Ovary (tissue), 9 donors: ENCODE measurements around the gene ARHGAP21. TPM values are rescaled to one million over a fixed set of nuclear protein-coding genes. Genes with fewer than 3 reads are reported as not detected.

Experiments used
- DNase-seq, 5 donors: peaks; one replicate each; pipeline ENCODE4 v3.0.0-alpha.2; 2019 to 2020
- H3K27ac ChIP-seq, 2 donors: fragments of 200-600 bp; one replicate each; pipeline versions ENCODE4 v1.5.1 to v1.8.0; 2019 to 2022
- H3K27me3 ChIP-seq: fragments of 200-600 bp; one replicate; pipeline ENCODE4 v1.8.0; 2022
- H3K36me3 ChIP-seq: fragments of 200-600 bp; sonication (generic); one replicate; pipeline ENCODE4 v1.5.1; 2019
- H3K4me1 ChIP-seq: one replicate; pipeline ENCODE4 v1.8.1; 2013; ENCODE audit warnings: mild to moderate bottlenecking, moderate library complexity; ENCODE audit not compliant: insufficient read depth
- H3K4me3 ChIP-seq: fragments of 200-600 bp; sonication (generic); one replicate; pipeline ENCODE4 v1.5.1; 2017
- H3K9me3 ChIP-seq, 2 donors: fragments of 200-600 bp in 1 of 2; sonication (generic) in 1 of 2; one replicate each; pipeline versions ENCODE4 v1.5.1 to v1.8.1; 2013 to 2019; ENCODE audit warnings: mild to moderate bottlenecking in 1 of 2, moderate library complexity in 1 of 2
- CTCF ChIP-seq, 3 donors: fragments of 450-650 bp in 2 of 3; fragments of 200-600 bp in 1 of 3; IDR thresholded peaks; one replicate each; pipeline versions ENCODE4 v1.5.1 to v1.8.0; 2016 to 2022; ENCODE audit warnings: antibody characterized with exemption in 3 of 3, mild to moderate bottlenecking in 1 of 3
- EP300 ChIP-seq: sonication (generic); formaldehyde crosslinking; IDR thresholded peaks from one replicate; pipeline ENCODE4 v1.6.1; 2017; ENCODE audit warnings: antibody characterized with exemption
- POLR2A ChIP-seq: fragments of 450-650 bp; IDR thresholded peaks from one replicate; pipeline ENCODE4 v1.6.1; 2017; ENCODE audit warnings: antibody characterized with exemption, mild to moderate bottlenecking, moderate library complexity
- WGBS, 3 donors: extraction: QIAGEN DNeasy Blood & Tissue Kit in 1 of 3; methylation state at CpG; one replicate each; pipeline versions ENCODE4 v1.1.5 to v1.1.7; 2013 to 2017; 5-methylcytosine and 5-hydroxymethylcytosine counted together
- intact Hi-C, 4 donors: fragments of 100-400 bp; cut with DNase I; formaldehyde crosslinking; loops; one replicate each; pipeline versions ENCODE4 v1.11.0 to v1.15.1; 2022 to 2023
- polyA plus RNA-seq, 2 donors: library from polyadenylated mRNA; stranded (reverse); fragments of 200-250 nt in 1 of 2; fragments of 350-450 nt in 1 of 2; fragmentation: Illumina TruSeq in 1 of 2; extraction: RNeasy Lipid Tissue Mini Kit (QIAGEN cat#74804) in 1 of 2; gene quantifications; one replicate each; pipeline ENCODE4 v1.2.3, GENCODE V29; 2013 to 2014
- total RNA-seq, 7 donors: library from RNA; depleted of rRNA in 2 of 7; stranded (reverse); fragments of >200 nt in 2 of 7; fragmentation: NEBNext Ultra II Directional in 3 of 7; extraction: Animal tissue kit (Norgen Biotek cat#: 25700) in 3 of 7; gene quantifications; one replicate each; pipeline versions ENCODE4 v1.1.0 to v1.2.4, GENCODE V29; 2016 to 2023
- donor health status: DM: no; HTN: no; CAD: no; lungs with moderate emphysema.
- donor health status: DM: no; HTN: no; CAD: no.
- donor health status: Bipolar disorder and iron deficiency.
- donor health status: DM: yes; HTN: yes; CAD: no.
- donor health status: DM: no; HTN: no; CAD: no.
- donor health status: DM: yes; HTN: yes; CAD: no.

Gene ARHGAP21
- total and polyA plus RNA-seq, 9 donors = 36.3 to 166 (median 82.6) TPM

- Histone ChIP-seq H3K27me3 (no peaks in the 10 kb centered on the region), H3K4me3 (no peak overlapping the region), H3K36me3 (no peaks in the 10 kb centered on the region), H3K4me1 (peaks cover 7% of the 10 kb centered on the region), H3K27ac (no peak overlapping the region), H3K9me3 (no peaks in the 10 kb centered on the region)
- no peak for DNase-seq
- 94 to 98% (median 98%) methylated on average over 3 of the region's 3 CpGs for WGBS, 3 donors
- intact Hi-C loops = no loop called here
- TF ChIP-seq POLR2A = no peak
- no peak for TF ChIP-seq EP300
- TF ChIP-seq CTCF (IDR thresholded peaks at IDR 0.05) = no peak
Observed at GRCh38 chr10:24698270-24698669, 25.4 kb downstream of the ARHGAP21 start.

- TF ChIP-seq EP300 = no peak
- TF ChIP-seq CTCF (IDR thresholded peaks at IDR 0.05) = no peak
- no peak for TF ChIP-seq POLR2A
- Histone ChIP-seq H3K36me3 (no peaks in the 10 kb centered on the region), H3K4me1 (peaks cover 5% of the 10 kb centered on the region), H3K9me3 (no peaks in the 10 kb centered on the region), H3K27me3 (no peaks in the 10 kb centered on the region), H3K4me3 (no peak overlapping the region), H3K27ac (no peak overlapping the region)
- 94 to 97% (median 95%) methylated on average over 2 of the region's 2 CpGs for WGBS, 3 donors
- intact Hi-C loops = no loop called here
- no peak for DNase-seq
Observed at GRCh38 chr10:24697080-24697479, 26.6 kb downstream of the ARHGAP21 start.

GRCh38 chr10:24695452-24695851, 28.2 kb downstream of the ARHGAP21 start:
- H3K4me1 ChIP-seq = peaks cover 9% of the 10 kb centered on the region
- no peak for TF ChIP-seq CTCF (IDR thresholded peaks at IDR 0.05)
- no peak for TF ChIP-seq POLR2A
- TF ChIP-seq EP300 = no peak
- DNase-seq = no peak
- no peaks in the 10 kb centered on the region for H3K27me3 ChIP-seq
- no peak overlapping the region for H3K27ac ChIP-seq
- H3K36me3 ChIP-seq = no peaks in the 10 kb centered on the region
- 77 to 85% (median 79%) methylated on average over 3 of the region's 3 CpGs for WGBS, 3 donors
- no peak overlapping the region for H3K4me3 ChIP-seq
- no peaks in the 10 kb centered on the region for H3K9me3 ChIP-seq
- intact Hi-C loops = no loop called here

- intact Hi-C loops = no loop called here
- H3K36me3 ChIP-seq = no peaks in the 10 kb centered on the region
- H3K4me3 ChIP-seq = no peak overlapping the region
- no peak overlapping the region for H3K27ac ChIP-seq
- no peaks in the 10 kb centered on the region for H3K27me3 ChIP-seq
- no peak for DNase-seq
- TF ChIP-seq POLR2A (no peak), EP300 (no peak), CTCF (IDR thresholded peaks at IDR 0.05) (no peak)
- 88 to 92% (median 92%) methylated on average over 5 of the region's 5 CpGs for WGBS, 3 donors
- H3K9me3 ChIP-seq = no peaks in the 10 kb centered on the region
- peaks cover 7% of the 10 kb centered on the region for H3K4me1 ChIP-seq
Observed at GRCh38 chr10:24694086-24694485, 29.6 kb downstream of the ARHGAP21 start.
